HG03159 (cell line): ENCODE results near the gene NOTCH2NLA.
A peak's percentile ranks its signal among the peaks of the same experiment; 100 is the strongest.
"Not testable (repeated sequence)": the region's sequence is repeated elsewhere in the genome, so short reads cannot be mapped to it uniquely, and the experiment has no call there.

Source experiments
- ATAC-seq: cut with Tn5 transposase; IDR thresholded peaks from one replicate; pipeline ENCODE4 v1.9.1; 2021; ENCODE audit warnings: mild to moderate bottlenecking, moderate library complexity; ENCODE audit not compliant: unreplicated experiment

NOTCH2NLA gene

DNA sequence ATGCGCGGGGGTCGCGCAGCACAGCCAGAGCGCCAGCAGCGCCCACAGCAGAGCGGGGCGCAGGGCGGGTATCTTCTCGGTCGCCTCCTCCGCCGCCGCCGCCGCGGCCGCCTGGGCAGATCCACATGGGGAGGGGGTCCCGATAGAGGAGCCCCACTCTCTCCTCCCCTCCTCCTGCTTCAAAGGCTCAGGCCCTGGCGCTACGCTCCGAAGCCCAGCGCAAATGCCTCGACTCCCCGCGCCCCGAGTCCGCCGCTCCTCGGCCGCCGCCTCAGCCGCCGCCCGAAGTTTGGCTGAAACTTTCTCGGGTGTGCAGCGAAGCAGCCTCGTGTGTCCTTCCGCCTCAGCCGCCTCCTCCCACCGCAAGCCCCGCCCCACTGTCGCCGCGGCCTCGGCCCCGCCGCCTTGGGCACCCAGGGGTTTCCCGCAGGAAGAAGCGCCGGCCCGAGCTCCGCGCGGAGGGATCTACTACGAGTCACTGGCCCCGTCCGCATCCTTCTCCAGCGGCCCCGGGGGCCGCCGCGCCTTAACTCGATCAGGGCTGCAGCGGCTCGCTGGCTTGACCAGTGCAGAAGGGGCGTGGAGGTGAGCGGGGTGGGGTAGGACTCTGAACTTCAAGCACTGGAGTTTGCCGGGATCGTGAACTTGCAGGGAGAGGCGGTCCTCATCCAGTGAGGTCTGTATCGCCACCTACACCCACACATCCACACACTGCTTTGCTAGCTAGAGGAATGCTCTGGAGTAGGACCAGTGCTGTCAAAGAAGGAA lies at the start of gene NOTCH2NLA:
Gene NOTCH2NLA, minus strand, starts transcription at position 312 of the 768 bp plus-strand sequence. CDS start 39,684 bp downstream, outside the sequence.
- ATAC-seq: not testable (repeated sequence)

GRCh38 chr1:146278346-146278745 lies 49.5 kb upstream of the NOTCH2NLA start:
- peak; percentile 68 for ATAC-seq

- ATAC-seq: not testable (repeated sequence)
Measured at GRCh38 chr1:146277087-146277486, 48.3 kb upstream of the NOTCH2NLA start.

DNA sequence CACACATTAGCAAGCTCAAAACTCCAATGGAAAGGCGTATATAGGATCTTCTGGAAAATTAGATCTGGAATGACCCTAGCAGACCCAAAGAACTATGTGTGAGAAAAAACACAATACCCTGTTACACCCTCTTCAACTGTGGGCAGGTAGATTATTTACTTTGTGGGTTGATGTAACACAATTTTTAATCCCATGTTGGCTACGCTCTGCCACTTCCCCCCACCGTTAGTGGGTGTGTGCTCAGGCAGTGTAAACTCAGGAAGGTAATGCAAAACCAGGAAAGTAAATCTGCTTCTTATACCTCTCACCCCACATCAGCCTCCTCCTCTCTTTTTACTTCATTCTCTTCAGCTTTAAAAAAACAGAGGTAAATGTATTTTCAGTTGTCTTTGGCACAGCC lies 45.3 kb upstream of the NOTCH2NLA start:
- ATAC-seq: not testable (repeated sequence)

- ATAC-seq: not testable (repeated sequence)
Measured at GRCh38 chr1:146273194-146273593, 44.4 kb upstream of the NOTCH2NLA start.

DNA sequence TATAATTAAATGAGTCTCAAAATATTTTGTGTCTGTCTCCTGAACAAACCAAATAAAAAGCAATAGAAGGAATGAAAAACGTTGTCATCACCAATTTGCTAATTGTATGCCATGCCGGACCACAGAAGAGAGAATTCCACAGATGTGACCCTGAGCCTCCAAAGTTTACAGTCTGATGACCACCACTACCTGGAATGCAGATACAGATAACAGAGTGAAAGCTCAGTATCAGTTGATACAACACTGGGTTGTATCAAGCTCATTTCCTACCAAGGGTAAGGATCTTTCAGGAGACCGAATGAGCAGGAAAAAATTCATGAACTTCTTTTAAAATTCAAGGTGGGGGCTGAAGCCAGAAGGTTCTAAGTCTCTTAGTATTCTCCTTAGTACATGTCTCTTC lies 43.9 kb upstream of the NOTCH2NLA start:
- ATAC-seq: not testable (repeated sequence)

- not testable (repeated sequence) for ATAC-seq
Measured at GRCh38 chr1:146271977-146272376, 43.2 kb upstream of the NOTCH2NLA start.

GRCh38 chr1:146270129-146270528 lies 41.3 kb upstream of the NOTCH2NLA start:
- ATAC-seq: not testable (repeated sequence)

- not testable (repeated sequence) for ATAC-seq
Measured at GRCh38 chr1:146266179-146266748, 37.4 kb upstream of the NOTCH2NLA start.

DNA sequence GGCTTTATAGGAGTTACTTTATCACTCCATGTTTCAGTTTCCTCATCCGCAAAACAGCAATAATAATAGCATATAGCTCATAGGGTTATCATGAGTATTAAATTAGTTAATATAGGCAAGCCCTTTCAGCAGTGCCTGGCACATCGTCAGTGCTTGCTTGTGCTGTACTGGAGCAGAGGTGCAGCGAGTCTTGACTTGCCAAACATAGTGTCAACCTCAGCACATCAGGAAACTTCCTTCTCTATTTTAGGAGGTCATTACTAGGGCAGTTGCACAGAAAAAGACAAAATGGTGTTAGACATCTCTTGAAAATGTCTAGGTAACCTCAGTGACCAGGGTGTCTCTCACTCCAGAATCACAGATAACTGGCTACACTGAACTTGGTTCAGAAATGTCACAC lies 35.9 kb upstream of the NOTCH2NLA start:
- not testable (repeated sequence) for ATAC-seq

- ATAC-seq: not testable (repeated sequence)
Measured at GRCh38 chr1:146260006-146260730, 31.3 kb upstream of the NOTCH2NLA start.

- ATAC-seq: not testable (repeated sequence)
Measured at GRCh38 chr1:146257992-146258552, 29.3 kb upstream of the NOTCH2NLA start.

DNA sequence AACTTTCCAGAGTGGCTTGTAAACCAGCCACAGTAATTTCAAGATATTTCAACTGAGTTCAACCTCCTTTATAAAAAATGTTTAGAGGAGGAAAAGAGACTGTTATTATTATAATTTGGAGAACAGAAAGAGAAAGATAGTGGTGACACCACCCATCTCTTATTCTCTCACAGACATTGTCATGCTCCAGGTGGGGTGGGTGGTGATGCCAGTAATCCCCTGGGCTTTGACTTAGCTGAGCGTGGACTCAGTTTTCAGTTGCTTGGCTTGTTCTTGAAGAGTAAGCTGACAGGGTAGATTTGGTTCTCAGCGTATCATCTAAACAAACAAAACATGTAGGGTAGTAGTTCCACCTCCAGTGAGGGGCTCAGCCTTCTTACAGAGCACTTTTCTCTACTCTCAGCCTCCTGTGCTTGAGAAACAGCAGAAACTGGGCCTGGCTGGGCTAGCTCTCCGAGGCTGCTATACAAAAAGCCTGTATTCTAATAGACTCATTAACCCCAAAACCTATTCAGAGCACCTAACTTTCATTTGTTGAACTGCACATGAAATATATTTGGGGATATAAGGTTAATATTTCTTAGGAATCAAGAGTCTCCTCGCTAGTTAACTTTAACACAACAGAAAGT lies 25.9 kb upstream of the NOTCH2NLA start:
- ATAC-seq: not testable (repeated sequence)

- ATAC-seq: not testable (repeated sequence)
Measured at GRCh38 chr1:146253249-146253855, 24.5 kb upstream of the NOTCH2NLA start.

GRCh38 chr1:146251523-146251922 lies 22.7 kb upstream of the NOTCH2NLA start:
- not testable (repeated sequence) for ATAC-seq

DNA sequence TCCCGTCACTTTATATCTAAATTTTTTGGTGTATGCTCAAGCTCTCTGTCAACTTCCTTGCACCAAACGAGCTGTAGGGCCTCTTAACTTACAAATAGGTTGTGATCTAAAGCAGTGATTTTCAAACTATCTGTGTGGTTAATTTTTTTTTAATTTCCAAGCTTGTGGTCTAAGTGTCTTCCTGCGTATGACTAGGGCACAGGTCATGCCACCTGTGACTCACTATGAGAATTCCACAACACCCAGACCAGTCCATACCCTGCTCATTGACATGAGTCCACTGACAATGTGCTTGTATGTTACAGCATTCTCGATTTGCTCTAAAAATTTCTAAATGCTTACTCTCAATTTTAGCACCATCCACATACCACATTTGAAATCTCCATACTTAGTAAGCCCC lies 19.8 kb upstream of the NOTCH2NLA start:
- not testable (repeated sequence) for ATAC-seq

- ATAC-seq: not testable (repeated sequence)
Measured at GRCh38 chr1:146236626-146237025, 7.8 kb upstream of the NOTCH2NLA start.

DNA sequence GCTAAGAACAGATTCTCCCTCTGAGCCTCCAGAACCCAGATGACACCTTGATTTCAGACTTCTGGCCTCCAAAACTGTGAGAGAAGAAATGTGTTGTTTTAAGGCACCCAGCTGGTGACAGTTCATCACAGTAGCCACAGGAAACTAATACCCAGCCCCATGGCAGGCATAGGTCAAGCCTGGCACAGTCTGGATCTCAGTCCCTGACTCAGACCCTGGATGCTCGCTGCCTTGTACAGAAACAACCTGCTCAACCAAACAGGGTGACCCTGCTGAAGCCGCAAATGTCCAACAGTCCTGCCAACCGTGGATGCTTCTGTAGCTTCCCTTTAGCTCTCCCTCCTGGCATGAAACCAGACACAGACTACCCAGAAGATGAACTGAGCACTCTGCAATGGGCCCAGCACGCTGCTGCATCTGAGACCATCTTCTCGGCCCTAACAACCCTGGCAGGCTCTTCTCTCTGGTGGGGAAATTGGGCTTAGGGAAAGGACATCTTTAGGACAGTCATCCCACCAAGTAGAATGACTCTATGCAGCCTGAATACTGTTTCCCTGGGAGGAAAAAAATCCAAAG lies 7.3 kb upstream of the NOTCH2NLA start:
- not testable (repeated sequence) for ATAC-seq

DNA sequence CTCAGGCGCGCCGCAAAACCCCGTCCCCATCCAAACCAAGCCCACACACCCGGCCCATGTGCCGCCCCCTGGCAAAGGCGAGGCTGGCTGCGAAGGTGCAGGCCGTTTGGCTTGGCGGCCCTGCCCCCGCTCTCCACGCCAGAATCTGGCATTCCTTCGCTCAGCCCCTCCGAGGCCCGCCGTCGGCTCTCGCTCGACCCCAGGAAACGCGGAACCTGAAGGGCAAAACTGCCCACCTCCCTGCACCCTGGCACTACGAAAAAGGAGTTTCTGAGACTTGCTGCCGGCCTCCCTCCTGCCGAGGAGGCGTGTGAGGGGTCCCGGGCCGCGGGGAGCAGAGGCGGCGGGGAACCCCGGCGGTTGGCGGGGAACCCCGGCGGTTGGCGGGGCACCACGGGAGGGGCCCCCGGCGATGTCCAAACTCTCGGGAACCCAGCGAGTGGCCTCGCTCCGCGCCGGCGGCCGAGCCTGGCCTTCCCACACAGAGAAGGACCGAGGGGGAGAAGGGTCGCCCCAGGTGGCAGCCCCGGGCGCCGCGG lies 608 bp downstream of the NOTCH2NLA start:
- ATAC-seq: not testable (repeated sequence)

- not testable (repeated sequence) for ATAC-seq
Measured at GRCh38 chr1:146174531-146174930, 54.3 kb downstream of the NOTCH2NLA start.
